Caki2 (cell line): Measurements from ENCODE around the gene ZBTB16. TPM values are rescaled to one million over a fixed set of nuclear protein-coding genes. Genes with fewer than 3 reads are reported as not detected.

Experiments used
- DNase-seq: peaks from one replicate; pipeline ENCODE4 v3.0.0-alpha.2; 2015; ENCODE audit warnings: low read depth
- in situ Hi-C: cut with HindIII; loops from 2 replicates; pipeline ENCODE4 v1.10.0; 2016; ENCODE audit warnings: low sequenced_read_pairs, low pct_unique_long_range_greater_than_20kb, mixed read lengths
- total RNA-seq: library from RNA; depleted of rRNA; stranded (reverse); fragments of >200 nt; shearing (Covaris generic); gene quantifications from 2 replicates; pipeline ENCODE4 v1.2.3, GENCODE V29; 2014; ENCODE audit warnings: low replicate concordance

The ZBTB16 gene
- total RNA-seq, 1 experiment from 2014 or later: not detected

DNA sequence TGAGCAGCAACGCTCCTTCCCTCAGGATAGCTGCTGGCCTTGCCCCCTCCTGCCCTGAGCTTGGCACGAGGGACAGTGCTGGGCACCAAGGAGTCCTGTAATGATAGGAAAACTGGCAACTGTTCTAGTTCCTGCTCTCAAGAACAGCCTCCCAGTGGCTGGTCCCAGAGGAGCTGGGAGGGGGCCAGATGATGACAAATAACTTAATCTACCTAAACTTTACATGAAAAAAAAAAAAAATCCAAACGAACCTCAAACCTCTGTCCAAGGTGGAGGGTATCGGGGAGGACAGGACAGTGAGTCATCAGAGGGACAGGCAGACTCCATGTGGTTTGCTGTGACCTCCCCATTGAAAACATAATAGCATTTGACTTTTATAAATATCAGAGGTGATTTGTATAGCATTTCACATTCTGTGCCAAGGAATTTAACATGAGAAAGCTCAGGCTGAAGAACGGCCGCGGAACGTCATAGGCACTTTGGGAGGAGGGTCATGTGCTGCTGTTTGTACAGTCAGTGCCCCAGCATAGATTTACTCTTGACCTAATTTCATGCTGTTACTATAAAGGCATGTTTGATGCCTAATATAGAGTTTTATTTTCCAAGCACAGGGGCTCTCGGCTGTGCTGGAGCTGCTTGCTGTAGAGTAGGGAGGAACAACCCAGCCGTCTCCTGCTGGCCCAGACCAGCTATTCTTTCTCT, 138.4 kb downstream of the ZBTB16 start:
- in situ Hi-C loops: no loop called here

DNA sequence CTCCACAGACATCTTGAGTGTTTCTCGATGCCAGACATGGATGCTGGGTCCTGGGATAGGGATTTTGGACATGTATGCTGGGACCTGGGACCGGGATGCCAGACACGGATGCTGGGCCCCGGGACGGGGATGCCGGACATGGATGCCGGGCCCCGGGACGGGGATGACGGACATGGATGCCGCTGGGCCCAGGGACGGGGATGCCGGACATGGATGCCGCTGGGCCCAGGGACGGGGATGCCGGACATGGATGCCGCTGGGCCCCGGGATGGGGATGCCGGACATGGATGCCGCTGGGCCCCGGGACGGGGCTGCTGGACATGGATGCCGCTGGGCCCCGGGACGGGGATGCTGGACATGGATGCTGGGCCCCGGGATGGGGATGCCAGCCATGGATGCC, 139.5 kb downstream of the ZBTB16 start:
- no peak for DNase-seq
- in situ Hi-C loops: no loop called here

More for the DNA sequence above, 138.4 kb downstream of the ZBTB16 start:
- peak; percentile 62 for DNase-seq

DNA sequence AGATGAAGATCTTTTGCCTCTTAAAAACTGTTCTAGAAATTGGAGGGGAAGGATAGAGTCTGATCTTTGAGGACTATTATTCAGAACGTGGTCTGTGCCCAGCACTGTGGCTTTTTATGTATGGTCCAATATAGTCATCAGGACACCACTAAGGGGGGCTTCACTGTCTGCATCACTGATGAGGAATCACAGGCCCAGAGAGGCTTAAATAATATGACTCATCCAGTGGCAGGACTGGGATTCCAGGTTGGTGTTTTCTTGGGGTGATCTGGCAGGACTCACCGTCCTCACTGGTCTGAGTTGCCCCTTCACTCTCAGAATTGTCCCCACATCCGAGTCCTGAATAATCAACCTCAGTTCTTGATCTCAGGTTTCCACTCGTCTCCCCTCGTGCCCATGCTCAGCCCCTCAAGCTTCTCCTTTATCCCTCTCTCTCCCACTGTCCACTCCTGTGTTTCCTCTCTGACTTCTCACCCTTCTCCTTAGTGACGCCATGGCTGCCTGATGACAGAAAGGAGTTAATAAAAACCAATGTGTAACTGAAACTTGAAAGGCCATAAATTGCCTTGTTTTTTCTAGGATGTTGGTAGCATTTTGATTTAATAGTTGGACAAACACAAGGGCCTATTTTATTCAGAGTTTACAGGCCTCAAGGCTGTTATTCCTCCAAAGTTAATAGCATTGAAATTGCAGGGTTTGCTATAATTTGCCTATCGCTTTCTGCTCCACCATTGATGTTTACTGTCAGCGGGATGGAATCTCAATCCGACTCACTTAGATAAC, 141.0 kb downstream of the ZBTB16 start:
- in situ Hi-C loops: no loop called here
- no peak for DNase-seq

DNA sequence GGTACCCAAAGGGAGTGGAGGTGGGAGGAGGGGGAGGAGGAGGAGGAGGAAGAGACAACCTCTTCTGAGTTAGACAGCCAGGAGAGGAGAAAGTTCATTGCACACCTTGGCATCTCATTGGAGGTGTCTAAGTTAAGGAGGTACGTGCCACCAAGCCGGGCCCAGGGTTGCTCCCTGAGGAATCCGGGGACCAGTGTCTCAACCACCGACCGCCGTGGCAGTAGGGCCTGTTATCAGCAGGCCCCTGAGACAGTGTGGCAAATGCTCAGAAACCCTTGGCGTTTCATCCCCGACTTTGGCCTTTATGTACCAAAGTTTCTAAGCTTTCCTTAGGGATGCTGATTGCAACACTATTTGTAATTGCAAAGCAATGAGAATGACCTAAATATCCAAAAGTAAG, 141.7 kb downstream of the ZBTB16 start:
- in situ Hi-C loops: no loop called here
- no peak for DNase-seq

DNA sequence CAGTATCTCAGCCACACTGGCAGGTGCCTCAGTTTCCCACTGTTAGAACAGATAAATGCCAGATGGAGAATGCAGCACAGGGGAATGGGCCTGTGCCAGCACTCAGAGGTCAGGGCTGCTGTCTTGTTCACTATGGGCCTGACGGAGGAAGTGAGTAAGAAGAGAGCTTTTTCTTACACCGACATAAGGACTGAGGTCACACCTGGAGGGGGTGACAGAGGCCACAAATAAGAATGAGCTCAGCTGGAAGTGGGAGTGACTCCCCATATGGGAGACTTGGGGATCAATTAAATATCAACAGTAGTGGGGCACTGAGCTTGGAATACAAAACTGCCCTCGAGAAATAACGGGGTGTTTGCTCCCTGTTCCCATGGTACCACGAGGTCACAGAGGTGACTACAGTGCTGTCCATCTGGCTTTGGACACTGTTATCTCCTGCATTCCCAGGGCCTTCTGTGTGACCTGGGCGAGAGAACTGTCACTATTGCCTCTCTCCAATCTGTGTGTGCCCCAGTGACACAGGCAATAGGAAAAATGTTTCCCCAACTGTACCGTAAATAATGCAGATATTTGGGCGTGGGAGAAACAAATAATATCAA, 142.6 kb downstream of the ZBTB16 start:
- in situ Hi-C loops: no loop called here

DNA sequence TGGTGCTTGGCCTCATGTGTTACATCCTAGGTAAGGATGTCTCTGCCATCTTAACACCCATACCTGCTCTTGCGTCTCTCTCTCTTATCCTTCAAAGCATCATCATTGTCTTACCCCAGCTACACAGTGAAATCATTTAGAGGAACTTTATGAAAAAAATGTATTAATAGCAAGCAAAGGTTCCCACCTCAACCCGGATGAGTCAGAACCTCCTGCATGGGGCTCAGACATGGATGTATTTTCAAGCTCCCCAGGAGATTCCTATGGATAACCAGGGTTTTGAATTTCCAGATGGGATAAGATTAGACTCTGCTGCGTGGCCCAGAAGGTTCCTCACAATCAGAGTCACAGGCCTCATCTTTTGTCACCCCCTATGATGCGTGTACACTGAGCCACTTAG, 147.6 kb downstream of the ZBTB16 start:
- DNase-seq: no peak
- in situ Hi-C loops: no loop called here

More for the DNA sequence above, 142.6 kb downstream of the ZBTB16 start:
- DNase-seq: no peak

DNA sequence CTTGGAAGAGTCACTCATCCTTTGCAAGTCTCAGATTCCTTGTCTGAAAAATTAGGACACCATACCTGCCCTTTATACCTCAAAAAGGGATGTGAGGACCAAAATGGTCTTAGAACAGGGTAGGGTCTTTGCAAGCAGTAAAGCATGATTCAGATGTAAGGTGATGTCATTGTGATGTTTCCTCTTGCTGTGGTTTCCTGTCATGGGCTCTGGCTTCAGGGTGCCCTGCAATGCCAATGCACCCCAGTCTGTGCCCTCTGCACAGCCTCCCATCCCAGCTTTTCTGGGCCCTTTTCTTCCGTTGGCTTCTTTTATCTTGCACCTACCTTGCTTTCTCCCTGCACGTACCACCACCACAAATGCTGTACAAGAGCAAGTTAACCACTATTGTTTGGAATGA, 148.9 kb downstream of the ZBTB16 start:
- in situ Hi-C loops: no loop called here
- no peak for DNase-seq

DNA sequence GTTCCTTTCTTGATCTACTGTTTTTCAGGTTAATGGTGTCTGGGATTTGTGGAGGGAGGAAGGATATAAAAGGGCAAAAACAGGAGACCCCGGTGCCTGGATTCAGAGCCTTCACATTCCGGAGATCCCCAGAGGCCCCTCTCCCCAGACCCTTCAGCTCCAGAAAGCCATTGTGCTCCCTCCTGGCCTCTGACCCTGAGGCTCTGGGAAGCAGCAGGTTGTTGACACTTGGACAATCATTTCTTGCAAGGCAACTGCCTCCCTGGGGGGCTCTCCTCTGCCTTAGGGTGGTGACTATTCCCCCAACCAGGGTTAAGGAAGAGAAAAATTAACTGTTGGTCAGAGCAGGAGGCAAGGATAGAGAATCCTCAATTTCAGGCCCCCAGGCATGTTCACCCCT, 149.8 kb downstream of the ZBTB16 start:
- in situ Hi-C loops: no loop called here
- DNase-seq: no peak

DNA sequence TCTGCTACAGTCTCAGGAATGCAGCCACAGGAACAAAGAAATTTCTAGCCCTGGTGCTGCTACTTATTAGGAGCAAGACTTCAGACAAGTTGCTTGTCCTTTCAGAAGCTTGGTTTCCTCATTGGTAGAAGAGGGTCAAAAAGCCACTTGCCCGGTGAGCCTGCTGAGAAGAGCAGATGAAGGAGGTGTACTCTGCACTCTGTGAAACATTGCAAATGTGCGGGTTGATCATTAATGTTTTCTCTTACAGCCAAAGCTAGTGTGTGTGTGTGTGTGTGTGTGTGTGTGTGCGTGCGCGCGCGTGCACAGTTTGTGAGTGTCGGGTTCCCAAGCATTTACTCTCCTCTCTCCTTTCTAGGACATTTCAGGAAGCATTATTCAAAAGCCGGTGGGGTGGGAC, 150.4 kb downstream of the ZBTB16 start:
- DNase-seq: peak; percentile 71

DNA sequence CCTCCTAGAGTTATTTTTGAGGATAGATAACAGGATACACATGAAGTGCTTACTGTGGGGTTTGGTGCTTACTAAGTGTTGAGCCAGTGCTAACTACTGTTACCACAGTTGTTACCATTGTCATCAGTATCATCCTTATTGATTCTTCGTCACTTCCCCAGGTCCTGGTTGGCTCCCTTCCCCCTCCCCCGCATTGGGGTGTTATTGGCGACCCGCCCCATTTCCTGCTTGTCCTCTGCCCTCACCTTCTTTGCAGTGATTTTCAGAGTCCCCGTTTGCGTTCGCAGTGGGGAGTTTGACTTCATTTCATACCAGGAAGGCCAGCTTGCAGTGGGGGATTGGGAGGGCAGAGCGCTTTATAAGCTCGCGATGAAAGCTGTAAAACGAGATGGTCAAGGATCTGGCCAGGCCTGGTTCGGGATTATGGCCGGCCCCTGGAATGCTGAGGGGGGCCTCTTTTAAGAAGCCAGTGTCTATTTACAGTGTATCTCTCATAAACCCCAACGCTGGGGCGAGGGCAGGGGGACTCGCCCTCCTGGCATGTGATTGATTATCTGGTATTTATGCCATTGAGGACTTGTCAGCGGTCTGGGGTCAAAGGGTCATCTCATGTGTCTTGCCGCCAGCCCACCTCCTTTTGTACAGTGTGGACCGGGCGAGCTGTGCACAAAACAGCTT, 152.1 kb downstream of the ZBTB16 start:
- DNase-seq: no peak
- in situ Hi-C loops: no loop called here

More for the DNA sequence above, 150.4 kb downstream of the ZBTB16 start:
- in situ Hi-C loops: no loop called here

DNA sequence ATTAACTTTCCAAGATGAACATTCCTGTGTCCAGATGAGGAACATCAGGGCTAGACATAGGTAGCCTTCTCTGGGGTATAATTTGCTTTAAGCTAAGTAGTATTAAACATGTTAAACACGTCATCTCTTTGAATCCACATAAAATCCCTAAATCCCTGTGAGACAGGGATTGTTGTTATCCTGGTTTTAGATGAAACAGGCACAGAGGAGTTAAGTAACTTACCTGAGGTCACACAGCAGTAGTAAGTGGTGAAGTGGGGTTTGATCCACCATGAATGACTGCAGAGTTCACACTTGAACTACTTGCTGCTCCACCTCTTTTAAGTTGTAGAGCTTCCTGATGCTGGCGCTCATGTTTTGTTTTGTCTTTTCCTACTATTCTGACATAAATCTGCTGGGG, 154.1 kb downstream of the ZBTB16 start:
- in situ Hi-C loops: no loop called here
- no peak for DNase-seq

DNA sequence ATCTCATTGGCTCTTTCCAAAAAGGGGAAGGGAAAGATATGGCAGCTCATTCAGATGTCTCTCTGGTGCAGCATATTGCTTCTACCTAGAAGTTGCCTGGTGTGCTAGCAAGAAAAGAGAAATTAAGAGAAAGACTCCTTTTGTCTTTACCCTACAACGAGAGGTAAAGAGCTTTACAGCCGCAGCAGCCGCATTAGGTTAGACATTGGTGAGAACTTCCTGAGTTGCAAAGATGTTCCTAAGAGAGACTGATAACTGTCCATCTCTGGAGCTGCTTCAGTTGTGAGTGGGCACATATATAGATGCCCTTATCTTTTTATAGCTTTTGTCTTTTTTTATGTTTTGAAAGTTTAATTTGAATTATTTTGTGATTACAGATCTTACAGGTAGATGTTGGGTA, 155.9 kb downstream of the ZBTB16 start:
- no peak for DNase-seq
- in situ Hi-C loops: no loop called here

DNA sequence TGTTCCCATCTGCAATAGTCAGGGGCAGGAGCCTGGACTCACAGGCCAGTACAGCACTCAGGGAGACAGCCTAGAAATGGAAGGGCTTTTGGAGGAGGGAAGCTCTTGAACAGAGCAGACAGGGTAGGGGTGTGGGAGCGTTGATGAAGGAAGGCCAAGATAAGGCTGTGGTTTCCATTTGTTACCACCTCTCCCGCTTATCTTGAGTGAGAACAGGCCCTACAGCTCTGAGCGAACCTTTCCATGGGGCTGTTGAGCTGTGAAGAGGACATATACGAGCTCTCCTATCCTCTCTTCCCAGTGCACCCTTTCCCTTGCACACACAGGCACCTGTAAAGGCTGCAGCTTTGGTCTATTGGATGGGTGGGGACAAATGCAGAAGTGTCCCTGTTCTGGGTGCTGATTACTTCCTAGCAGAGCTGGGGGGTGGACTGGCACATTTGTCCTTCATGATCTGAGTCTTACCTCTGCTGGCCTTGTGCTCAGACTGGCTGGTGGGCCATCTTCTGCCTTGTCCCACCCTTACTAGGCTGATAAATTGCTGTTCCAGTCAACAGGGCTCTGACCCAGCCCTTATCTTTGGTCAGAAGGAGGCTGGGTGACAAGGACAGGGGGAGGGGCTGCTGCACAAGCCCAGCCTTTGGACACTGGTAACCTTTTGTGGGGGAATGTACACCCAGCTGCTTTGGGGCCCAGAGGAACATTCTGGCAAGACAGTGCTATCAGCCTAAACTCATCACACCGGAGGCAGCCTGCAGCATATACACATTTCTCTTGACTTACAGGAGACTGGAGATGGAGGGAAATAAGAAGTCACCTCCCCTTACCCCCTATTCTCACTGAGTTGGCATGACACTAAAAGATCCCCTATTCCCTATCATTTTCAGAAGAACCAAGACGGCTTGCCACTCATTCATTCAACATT, 156.6 kb downstream of the ZBTB16 start:
- no peak for DNase-seq
- in situ Hi-C loops: no loop called here

DNA sequence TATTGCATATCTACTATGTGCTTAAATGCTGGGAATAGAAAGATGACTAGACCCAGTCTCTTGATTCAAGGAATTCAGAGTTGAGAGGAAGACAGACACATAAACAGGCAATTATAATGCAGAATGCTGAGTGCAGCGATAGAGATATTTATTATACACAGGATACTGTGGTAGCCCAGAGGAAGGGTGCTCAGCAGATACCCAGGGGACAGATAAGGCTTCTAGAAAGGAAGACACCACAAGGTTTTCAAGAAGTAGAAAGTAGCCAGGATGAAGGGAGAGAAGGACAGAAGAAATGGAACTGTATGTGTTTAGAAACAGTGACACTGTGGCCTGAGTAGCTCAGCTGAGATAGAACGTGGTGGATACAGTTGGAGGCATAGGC, 157.3 kb downstream of the ZBTB16 start:
- no peak for DNase-seq
- in situ Hi-C loops: no loop called here

DNA sequence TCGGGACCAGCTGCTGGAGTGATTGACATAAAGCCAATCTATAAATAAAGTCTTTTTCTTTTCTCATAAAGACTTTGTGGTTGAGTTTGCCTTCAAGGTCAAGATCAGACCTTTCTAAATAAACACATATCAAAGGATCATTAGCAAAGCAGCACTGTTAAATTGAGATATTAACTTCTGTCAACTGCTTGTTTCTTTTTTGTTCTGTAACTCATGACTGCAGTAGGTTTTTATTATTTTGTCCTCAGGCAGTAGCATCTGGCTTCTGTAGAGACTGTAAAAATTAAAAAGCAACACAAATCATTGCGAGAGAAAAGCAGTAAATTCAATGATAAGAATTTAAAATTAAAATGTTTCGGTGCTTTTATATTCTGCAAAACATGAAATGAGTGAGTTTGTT, 159.0 kb downstream of the ZBTB16 start:
- no peak for DNase-seq
- in situ Hi-C loops: no loop called here

DNA sequence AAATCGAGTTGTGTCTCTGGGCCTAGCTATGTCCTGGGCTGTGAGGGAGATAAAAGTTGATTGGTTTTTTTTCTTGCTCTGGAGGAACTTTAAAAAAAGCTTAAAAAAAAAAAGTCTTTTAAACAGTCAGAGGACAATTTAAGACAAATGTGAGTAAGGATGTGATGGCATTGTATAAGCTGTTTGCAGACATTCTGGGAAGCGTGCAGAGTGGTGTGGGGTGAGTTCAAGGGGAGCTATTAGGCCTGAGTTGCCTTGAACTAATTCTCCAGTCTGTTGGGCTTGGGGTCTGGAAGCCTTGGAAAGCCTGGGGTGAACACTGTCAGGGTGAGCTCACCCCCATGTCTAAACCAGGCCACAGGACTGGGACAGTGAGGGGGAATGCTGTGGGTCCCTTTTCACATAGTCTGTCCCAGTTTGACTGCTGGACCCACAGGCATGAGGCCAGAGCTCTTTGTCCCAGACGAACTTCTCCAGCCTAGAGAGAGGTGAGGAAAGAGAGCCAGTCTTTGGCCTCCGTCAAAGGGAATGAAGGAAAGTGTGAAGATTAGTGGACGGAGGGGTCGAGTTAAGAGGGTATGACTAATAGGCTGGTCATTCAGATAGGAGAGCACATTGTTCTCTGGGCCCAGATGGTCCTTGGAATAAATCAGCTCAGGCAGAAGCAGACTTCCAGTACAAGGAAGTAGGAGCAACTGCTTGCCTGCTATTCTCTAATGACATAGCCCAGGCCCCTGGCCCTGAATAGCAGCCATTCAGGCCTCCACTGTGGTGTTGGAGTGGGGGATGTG, 160.2 kb downstream of the ZBTB16 start:
- in situ Hi-C loops: no loop called here
- DNase-seq: no peak

DNA sequence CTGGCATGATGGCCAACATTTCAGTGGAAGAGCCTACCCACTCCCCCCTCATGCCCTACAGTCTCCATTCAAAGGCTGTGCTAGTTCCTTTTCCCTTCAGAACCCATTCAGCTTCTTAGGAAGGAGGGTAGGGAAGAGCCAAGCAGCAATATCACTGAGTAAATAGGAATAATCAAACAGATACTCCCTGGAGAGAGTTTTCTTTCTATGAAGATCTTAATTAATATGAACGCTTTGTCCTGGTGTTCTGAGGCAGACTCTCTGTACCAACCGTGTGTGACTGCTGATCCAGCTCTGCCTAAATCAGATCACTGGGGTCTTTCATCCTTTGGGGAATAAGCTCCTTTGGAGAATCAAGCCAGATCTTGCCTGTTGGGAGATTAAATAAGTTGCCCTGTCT, 161.5 kb downstream of the ZBTB16 start:
- in situ Hi-C loops: no loop called here
- no peak for DNase-seq
